ENCODE results near the gene SPATA31A6.
"Not testable (repeated sequence)": the region's sequence is repeated elsewhere in the genome, so short reads cannot be mapped to it uniquely, and the experiment has no call there.

DNA sequence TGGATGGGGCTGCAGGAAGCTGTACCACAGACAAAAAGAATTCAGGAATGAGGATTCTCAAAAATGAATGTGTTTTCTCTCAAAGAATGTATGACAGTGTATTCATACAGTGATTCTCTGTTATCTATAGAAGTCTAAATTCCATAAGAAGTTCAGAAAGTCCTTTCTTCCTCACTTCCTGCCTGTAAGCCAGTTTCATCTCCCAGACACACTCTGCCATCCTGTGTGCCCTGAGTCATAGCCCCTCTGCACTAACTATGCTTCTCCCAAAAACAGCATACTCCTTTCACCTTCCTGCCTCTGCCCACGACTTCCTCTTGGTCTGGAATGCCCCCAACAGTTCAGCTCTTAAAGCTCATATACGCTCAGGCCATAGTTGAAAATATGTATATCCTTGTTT is 36.4 kb downstream of the SPATA31A6 start:
- not testable (repeated sequence) for TF ChIP-seq EZH2 (IDR thresholded peaks at IDR 0.05); POLR2AphosphoS5 (IDR thresholded peaks at IDR 0.05; ENCODE audit: low read depth, low read length); SIN3A (IDR thresholded peaks at IDR 0.05; ENCODE audit: low read depth)
- TF ChIP-seq, protein P1, sequence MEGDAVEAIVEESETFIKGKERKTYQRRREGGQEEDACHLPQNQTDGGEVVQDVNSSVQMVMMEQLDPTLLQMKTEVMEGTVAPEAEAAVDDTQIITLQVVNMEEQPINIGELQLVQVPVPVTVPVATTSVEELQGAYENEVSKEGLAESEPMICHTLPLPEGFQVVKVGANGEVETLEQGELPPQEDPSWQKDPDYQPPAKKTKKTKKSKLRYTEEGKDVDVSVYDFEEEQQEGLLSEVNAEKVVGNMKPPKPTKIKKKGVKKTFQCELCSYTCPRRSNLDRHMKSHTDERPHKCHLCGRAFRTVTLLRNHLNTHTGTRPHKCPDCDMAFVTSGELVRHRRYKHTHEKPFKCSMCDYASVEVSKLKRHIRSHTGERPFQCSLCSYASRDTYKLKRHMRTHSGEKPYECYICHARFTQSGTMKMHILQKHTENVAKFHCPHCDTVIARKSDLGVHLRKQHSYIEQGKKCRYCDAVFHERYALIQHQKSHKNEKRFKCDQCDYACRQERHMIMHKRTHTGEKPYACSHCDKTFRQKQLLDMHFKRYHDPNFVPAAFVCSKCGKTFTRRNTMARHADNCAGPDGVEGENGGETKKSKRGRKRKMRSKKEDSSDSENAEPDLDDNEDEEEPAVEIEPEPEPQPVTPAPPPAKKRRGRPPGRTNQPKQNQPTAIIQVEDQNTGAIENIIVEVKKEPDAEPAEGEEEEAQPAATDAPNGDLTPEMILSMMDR (IDR thresholded peaks at IDR 0.05 in 2 of 3, conservative IDR thresholded peaks at IDR 0.05 in 1 of 3; ENCODE audit: borderline replicate concordance in 1 of 3, insufficient read depth in 1 of 3, low read depth in 2 of 3, low read length in 2 of 3): not testable (repeated sequence)

Measured in HCT116 (cell line).